CD4-positive, alpha-beta memory T cell (primary cell): Measurements from ENCODE around the gene MPZ. TPM values are rescaled to one million over a fixed set of nuclear protein-coding genes. Genes with fewer than 3 reads are reported as not detected.

ENCODE experiments used
- CTCF ChIA-PET: fragments of 350-600 bp; sonication (Branson Sonifier 250); formaldehyde crosslinking; loops from one replicate; lab custom pipeline; 2021; ENCODE audit warnings: inconsistent platforms; ENCODE audit not compliant: partially characterized antibody; lab: Charles Lee
- POLR2A ChIA-PET: fragments of 350-600 bp; sonication (Branson Sonifier 250); formaldehyde crosslinking; loops from one replicate; lab custom pipeline; 2021; ENCODE audit not compliant: partially characterized antibody; lab: Charles Lee
- DNase-seq, 5 donors: peaks; one replicate each; pipeline versions ENCODE4 v3.0.0 to v3.0.0-alpha.2; 2020 to 2022; ENCODE audit warnings: mixed read lengths in 1 of 5
- H3K27ac ChIP-seq: one replicate; pipeline ENCODE4 v1.7.0; 2013; ENCODE audit warnings: low read depth, low read length
- H3K27me3 ChIP-seq: 2 replicates; pipeline ENCODE4 v1.7.0; 2013; ENCODE audit warnings: mild to moderate bottlenecking, low read length, moderate library complexity; ENCODE audit not compliant: insufficient read depth
- H3K36me3 ChIP-seq: 2 replicates; pipeline ENCODE4 v1.7.0; 2013; ENCODE audit warnings: mild to moderate bottlenecking, low read length, moderate library complexity; ENCODE audit not compliant: insufficient read depth
- H3K4me1 ChIP-seq: 2 replicates; pipeline ENCODE4 v1.7.0; 2013; ENCODE audit warnings: mild to moderate bottlenecking, low read length, moderate library complexity; ENCODE audit not compliant: insufficient read depth
- H3K4me3 ChIP-seq, 2 donors: one replicate each; pipeline ENCODE4 v1.7.0; 2013; ENCODE audit warnings: low read length in 2 of 2, mild to moderate bottlenecking in 1 of 2
- H3K9me3 ChIP-seq, 2 donors: one replicate each; pipeline ENCODE4 v1.7.0; 2013; ENCODE audit warnings: low read length in 2 of 2, control low read depth in 1 of 2; ENCODE audit not compliant: control insufficient read depth in 1 of 2
- H3K27ac Mint-ChIP-seq, 7 donors: one replicate each; pipeline ENCODE4 v1.8.0; 2020 to 2021; ENCODE audit warnings: mixed read lengths in 7 of 7, mild to moderate bottlenecking in 6 of 7, inconsistent platforms in 3 of 7, moderate library complexity in 3 of 7
- H3K27me3 Mint-ChIP-seq, 2 donors: one replicate each; pipeline ENCODE4 v1.8.0; 2020 to 2021; ENCODE audit warnings: mixed read lengths in 2 of 2
- H3K36me3 Mint-ChIP-seq, 2 donors: one replicate each; pipeline ENCODE4 v1.8.0; 2020 to 2021; ENCODE audit warnings: mixed read lengths in 2 of 2, inconsistent platforms in 1 of 2, mild to moderate bottlenecking in 1 of 2
- H3K4me1 Mint-ChIP-seq, 4 donors: one replicate each; pipeline ENCODE4 v1.8.0; 2020 to 2021; ENCODE audit warnings: mixed read lengths in 4 of 4, mild to moderate bottlenecking in 1 of 4
- H3K4me3 Mint-ChIP-seq, 8 donors: one replicate each; pipeline ENCODE4 v1.8.0; 2020 to 2021; ENCODE audit warnings: mixed read lengths in 8 of 8, mild to moderate bottlenecking in 7 of 8, moderate library complexity in 6 of 8, inconsistent platforms in 3 of 8
- H3K9me3 Mint-ChIP-seq, 8 donors: one replicate each; pipeline ENCODE4 v1.8.0; 2020 to 2021; ENCODE audit warnings: mixed read lengths in 8 of 8, mild to moderate bottlenecking in 5 of 8, inconsistent platforms in 3 of 8, moderate library complexity in 1 of 8
- intact Hi-C: fragments of 100-400 bp; cut with micrococcal nuclease; formaldehyde crosslinking; loops from one replicate; pipeline ENCODE4 v1.15.1; 2023
- polyA plus RNA-seq, 2 donors: library from polyadenylated mRNA; unstranded; fragments of 300-500 nt; fragmentation: Illumina TruSeq; gene quantifications; one replicate each; pipeline ENCODE4 v1.2.3, GENCODE V29; 2021
- total RNA-seq, 2 experiments: library from RNA; stranded (reverse); gene quantifications; one replicate each; pipeline ENCODE4 v1.2.3, GENCODE V29; 2021

The MPZ gene
- 10 to 100 TPM; 11.1 to 11.9 TPM for total RNA-seq
- under 1 TPM in 1 of 2 donors, not detected in 1; 0.14 TPM for polyA plus RNA-seq

- intact Hi-C loops = no loop called here
- no peaks in the 10 kb centered on the region for H3K9me3 ChIP-seq
- Mint-ChIP-seq H3K27me3 (no peaks in the 10 kb centered on the region), H3K4me3 (peak within 1 kb of the TSS in 1 of 8 donors; percentile 1), H3K27ac (peak within 1 kb of the TSS in 3 of 7 donors; percentile 3 to 63 (median 5)), H3K36me3 (peaks cover 0 to 11% of the 10 kb centered on the region in 2 donors), H3K9me3 (no peaks in the 10 kb centered on the region), H3K4me1 (peaks cover 18 to 40% (median 28%) of the 10 kb centered on the region in 4 donors)
- ChIA-PET POLR2A (no interaction called here), CTCF (no interaction called here)
- no peak within 1 kb of the TSS for H3K4me3 ChIP-seq
- H3K27ac ChIP-seq = no peak within 1 kb of the TSS
- no peaks in the 10 kb centered on the region for H3K27me3 ChIP-seq
- H3K36me3 ChIP-seq = no peaks in the 10 kb centered on the region
- no peak for DNase-seq
- peaks cover 21% of the 10 kb centered on the region for H3K4me1 ChIP-seq
These were observed at the start of gene MPZ for GRCh38 chr1:161309868-161310267. TSS of gene MPZ (minus strand) at chr1:161309968. CDS start at chr1:161309905, 63 bp downstream.

- Histone ChIP-seq H3K9me3 (no peaks in the 10 kb centered on the region), H3K4me1 (no peaks in the 10 kb centered on the region), H3K36me3 (peaks cover 4% of the 10 kb centered on the region), H3K4me3 (no peak overlapping the region), H3K27ac (no peak overlapping the region), H3K27me3 (no peaks in the 10 kb centered on the region)
- H3K27me3 Mint-ChIP-seq = no peaks in the 10 kb centered on the region
- ChIA-PET CTCF (no interaction called here), POLR2A (no interaction called here)
- no peaks in the 10 kb centered on the region for H3K9me3 Mint-ChIP-seq
- peak overlapping the region in 4 of 7 donors; percentile 2 to 46 (median 19) for H3K27ac Mint-ChIP-seq
- H3K36me3 Mint-ChIP-seq = peaks cover 19 to 45% of the 10 kb centered on the region in 2 donors
- H3K4me1 Mint-ChIP-seq = peaks cover 0 to 3% (median 0%) of the 10 kb centered on the region in 4 donors
- no peak for DNase-seq
- intact Hi-C loops = no loop called here
- no peak overlapping the region for H3K4me3 Mint-ChIP-seq
These were observed 49.5 kb upstream of the MPZ start for GRCh38 chr1:161359291-161359690.

GRCh38 chr1:161357073-161357472, 47.3 kb upstream of the MPZ start:
- ChIA-PET CTCF (interaction anchor here (1.3 to 1.8 kb wide), 3 partner anchors 25 to 128 kb away, joined by 3 to 7 read pairs (median 4); no protein-coding TSS in a partner anchor), POLR2A (no interaction called here)
- Mint-ChIP-seq H3K36me3 (peaks cover 18 to 47% of the 10 kb centered on the region in 2 donors), H3K4me1 (peaks cover 0 to 3% (median 0%) of the 10 kb centered on the region in 4 donors), H3K27me3 (no peaks in the 10 kb centered on the region), H3K9me3 (no peaks in the 10 kb centered on the region), H3K27ac (no peak overlapping the region), H3K4me3 (no peak overlapping the region)
- no peak overlapping the region for H3K4me3 ChIP-seq
- H3K27me3 ChIP-seq = no peaks in the 10 kb centered on the region
- no peak overlapping the region for H3K27ac ChIP-seq
- no peaks in the 10 kb centered on the region for H3K4me1 ChIP-seq
- intact Hi-C loops = no loop called here
- no peak for DNase-seq
- no peaks in the 10 kb centered on the region for H3K36me3 ChIP-seq
- no peaks in the 10 kb centered on the region for H3K9me3 ChIP-seq

- ChIA-PET CTCF (interaction anchor here (0.6 kb wide), 1 partner anchor 81 kb away, joined by 3 read pairs; no protein-coding TSS in a partner anchor), POLR2A (no interaction called here)
- intact Hi-C loops = no loop called here
- H3K4me3 ChIP-seq = no peak overlapping the region
- no peak for DNase-seq
- no peaks in the 10 kb centered on the region for H3K9me3 Mint-ChIP-seq
- peaks cover 3% of the 10 kb centered on the region for H3K36me3 ChIP-seq
- no peaks in the 10 kb centered on the region for H3K27me3 ChIP-seq
- H3K36me3 Mint-ChIP-seq = peaks cover 15 to 42% of the 10 kb centered on the region in 2 donors
- H3K27ac ChIP-seq = no peak overlapping the region
- no peak overlapping the region for H3K4me3 Mint-ChIP-seq
- H3K27ac Mint-ChIP-seq = no peak overlapping the region
- H3K9me3 ChIP-seq = no peaks in the 10 kb centered on the region
- no peaks in the 10 kb centered on the region for H3K4me1 ChIP-seq
- H3K27me3 Mint-ChIP-seq = no peaks in the 10 kb centered on the region
- H3K4me1 Mint-ChIP-seq = peaks cover 0 to 5% (median 0%) of the 10 kb centered on the region in 4 donors
These were observed 41.7 kb upstream of the MPZ start for GRCh38 chr1:161351482-161351881.

- Histone ChIP-seq H3K36me3 (peaks cover 3% of the 10 kb centered on the region), H3K27me3 (no peaks in the 10 kb centered on the region), H3K9me3 (no peaks in the 10 kb centered on the region), H3K27ac (no peak overlapping the region), H3K4me1 (no peaks in the 10 kb centered on the region), H3K4me3 (no peak overlapping the region)
- POLR2A ChIA-PET = no interaction called here
- DNase-seq = no peak
- CTCF ChIA-PET = no interaction called here
- no peak overlapping the region for H3K27ac Mint-ChIP-seq
- H3K9me3 Mint-ChIP-seq = no peaks in the 10 kb centered on the region
- H3K4me1 Mint-ChIP-seq = peaks cover 0 to 5% (median 0%) of the 10 kb centered on the region in 4 donors
- no peaks in the 10 kb centered on the region for H3K27me3 Mint-ChIP-seq
- H3K36me3 Mint-ChIP-seq = peaks cover 11 to 37% of the 10 kb centered on the region in 2 donors
- no peak overlapping the region for H3K4me3 Mint-ChIP-seq
- intact Hi-C loops = no loop called here
These were observed 40.9 kb upstream of the MPZ start for GRCh38 chr1:161350671-161351070.

- H3K27me3 ChIP-seq = no peaks in the 10 kb centered on the region
- CTCF ChIA-PET = interaction anchor here (0.6 to 0.7 kb wide), 2 partner anchors 17 to 36 kb away, joined by 3 read pairs; no protein-coding TSS in a partner anchor
- no peaks in the 10 kb centered on the region for H3K4me1 ChIP-seq
- no peaks in the 10 kb centered on the region for H3K9me3 ChIP-seq
- H3K4me1 Mint-ChIP-seq = peaks cover 0 to 9% (median 3%) of the 10 kb centered on the region in 4 donors
- no peak overlapping the region for H3K27ac Mint-ChIP-seq
- no peaks in the 10 kb centered on the region for H3K27me3 Mint-ChIP-seq
- intact Hi-C loops = no loop called here
- H3K4me3 Mint-ChIP-seq = no peak overlapping the region
- peaks cover 4% of the 10 kb centered on the region for H3K36me3 ChIP-seq
- no peak for DNase-seq
- H3K27ac ChIP-seq = no peak overlapping the region
- H3K4me3 ChIP-seq = no peak overlapping the region
- H3K9me3 Mint-ChIP-seq = no peaks in the 10 kb centered on the region
- POLR2A ChIA-PET = no interaction called here
- peaks cover 44 to 52% of the 10 kb centered on the region in 2 donors for H3K36me3 Mint-ChIP-seq
These were observed 33.1 kb upstream of the MPZ start for GRCh38 chr1:161342821-161343220.

- DNase-seq = no peak
- CTCF ChIA-PET = interaction anchor here (0.6 to 0.7 kb wide), 2 partner anchors 18 to 35 kb away, joined by 3 read pairs; no protein-coding TSS in a partner anchor
- intact Hi-C loops = no loop called here
- H3K4me1 Mint-ChIP-seq = peaks cover 0 to 9% (median 3%) of the 10 kb centered on the region in 4 donors
- Histone ChIP-seq H3K27ac (no peak overlapping the region), H3K36me3 (peaks cover 4% of the 10 kb centered on the region), H3K27me3 (no peaks in the 10 kb centered on the region), H3K4me1 (no peaks in the 10 kb centered on the region), H3K4me3 (no peak overlapping the region), H3K9me3 (no peaks in the 10 kb centered on the region)
- H3K27ac Mint-ChIP-seq = no peak overlapping the region
- H3K36me3 Mint-ChIP-seq = peaks cover 47 to 59% of the 10 kb centered on the region in 2 donors
- no peaks in the 10 kb centered on the region for H3K9me3 Mint-ChIP-seq
- H3K4me3 Mint-ChIP-seq = no peak overlapping the region
- POLR2A ChIA-PET = no interaction called here
- no peaks in the 10 kb centered on the region for H3K27me3 Mint-ChIP-seq
These were observed 32.4 kb upstream of the MPZ start for GRCh38 chr1:161342177-161342576.
